Liver (tissue), 3 donors: ENCODE data around the gene RABL2B.

Experiments used
- CTCF ChIP-seq: fragments of 150-350 bp; IDR thresholded peaks from 2 replicates; pipeline ENCODE4 v1.5.1; 2017; ENCODE audit warnings: improper control_type of control experiment, low read depth, low read length; ENCODE audit not compliant: missing input control
- HNF4G ChIP-seq: IDR thresholded peaks from 2 replicates; pipeline ENCODE4 v1.6.1; 2016; ENCODE audit warnings: antibody characterized with exemption
- ZBTB33 ChIP-seq: IDR thresholded peaks from 2 replicates; pipeline ENCODE4 v1.6.1; 2016; ENCODE audit warnings: antibody characterized with exemption
- donor health status: healthy.
- donor health status: healthy.

GRCh38 chr22:50720301-50721256, 62.9 kb downstream of the RABL2B start:
- TF ChIP-seq HNF4G (no peak), ZBTB33 (no peak), CTCF (no peak)
